ENCODE measurements around the gene GLDC. TPM values are rescaled to one million over a fixed set of nuclear protein-coding genes. Genes with fewer than 3 reads are reported as not detected.

GLDC gene
- total RNA-seq, 1 donor from 2014 or later = 100 TPM

DNA sequence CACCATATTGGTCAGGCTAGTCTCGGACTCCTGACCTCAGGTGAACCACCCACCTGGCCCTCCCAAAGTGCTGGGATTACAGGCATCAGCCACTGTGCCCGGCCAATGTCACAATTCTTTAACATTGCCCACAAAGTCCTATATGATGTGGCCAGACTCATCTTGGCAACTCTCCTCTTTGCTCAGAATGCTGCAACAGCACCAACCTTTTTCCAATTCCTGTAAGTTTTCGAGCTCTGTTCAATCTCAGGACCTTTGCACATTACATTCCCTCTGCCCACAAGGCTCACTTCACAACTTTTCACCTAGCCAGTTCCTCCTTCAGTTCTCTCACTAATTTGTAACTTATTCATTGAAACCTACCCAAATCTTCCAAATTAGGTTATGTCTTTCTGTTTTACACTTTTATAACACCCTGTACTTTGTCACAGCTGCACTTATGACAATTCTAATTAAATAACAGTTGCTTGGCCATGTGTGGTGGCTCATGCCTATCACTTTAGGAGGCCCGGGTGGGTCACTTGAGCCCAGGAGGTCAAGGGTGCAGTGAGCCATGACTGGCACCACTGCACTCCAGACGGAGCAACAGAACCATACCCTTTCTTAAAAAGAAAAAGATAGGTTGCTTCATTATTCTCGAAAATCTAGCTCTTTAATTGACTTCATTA lies 30.9 kb upstream of the GLDC start:
- Histone ChIP-seq H3F3A (ENCODE audit: low read depth) (peaks cover 11% of the 10 kb centered on the region), H3K9me3 (ENCODE audit: low read depth) (no peaks in the 10 kb centered on the region), H3K27ac (no peak overlapping the region), H3K27me3 (no peaks in the 10 kb centered on the region), H4K20me1 (ENCODE audit: low read depth) (no peaks in the 10 kb centered on the region), H3K79me2 (ENCODE audit: low read depth) (no peaks in the 10 kb centered on the region), H2AFZ (replicated peaks) (no peak overlapping the region), H3K4me1 (peaks cover 6% of the 10 kb centered on the region), H3K9ac (no peak overlapping the region), H3K36me3 (no peaks in the 10 kb centered on the region), H3K4me2 (no peak overlapping the region), H3K4me3 (no peak overlapping the region)
- no peak for DNase-seq (ENCODE audit: low spot score)
- no peak overlapping the region for H3K27ac Mint-ChIP-seq
- H3K36me3 Mint-ChIP-seq = peaks cover 4% of the 10 kb centered on the region
- no peaks in the 10 kb centered on the region for H3K27me3 Mint-ChIP-seq (ENCODE audit: insufficient read depth, low read depth)
- no peak overlapping the region for H3K4me3 Mint-ChIP-seq
- H3K4me1 Mint-ChIP-seq = peaks cover 4% of the 10 kb centered on the region
- TF ChIP-seq EZH2phosphoT487 (IDR thresholded peaks at IDR 0.05) = no peak
- no peak for TF ChIP-seq EZH2 (IDR thresholded peaks at IDR 0.05)
- TF ChIP-seq, protein P1, sequence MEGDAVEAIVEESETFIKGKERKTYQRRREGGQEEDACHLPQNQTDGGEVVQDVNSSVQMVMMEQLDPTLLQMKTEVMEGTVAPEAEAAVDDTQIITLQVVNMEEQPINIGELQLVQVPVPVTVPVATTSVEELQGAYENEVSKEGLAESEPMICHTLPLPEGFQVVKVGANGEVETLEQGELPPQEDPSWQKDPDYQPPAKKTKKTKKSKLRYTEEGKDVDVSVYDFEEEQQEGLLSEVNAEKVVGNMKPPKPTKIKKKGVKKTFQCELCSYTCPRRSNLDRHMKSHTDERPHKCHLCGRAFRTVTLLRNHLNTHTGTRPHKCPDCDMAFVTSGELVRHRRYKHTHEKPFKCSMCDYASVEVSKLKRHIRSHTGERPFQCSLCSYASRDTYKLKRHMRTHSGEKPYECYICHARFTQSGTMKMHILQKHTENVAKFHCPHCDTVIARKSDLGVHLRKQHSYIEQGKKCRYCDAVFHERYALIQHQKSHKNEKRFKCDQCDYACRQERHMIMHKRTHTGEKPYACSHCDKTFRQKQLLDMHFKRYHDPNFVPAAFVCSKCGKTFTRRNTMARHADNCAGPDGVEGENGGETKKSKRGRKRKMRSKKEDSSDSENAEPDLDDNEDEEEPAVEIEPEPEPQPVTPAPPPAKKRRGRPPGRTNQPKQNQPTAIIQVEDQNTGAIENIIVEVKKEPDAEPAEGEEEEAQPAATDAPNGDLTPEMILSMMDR (IDR thresholded peaks at IDR 0.05) = no peak
- peaks cover 2% of the 10 kb centered on the region for H3K9me3 Mint-ChIP-seq

DNA sequence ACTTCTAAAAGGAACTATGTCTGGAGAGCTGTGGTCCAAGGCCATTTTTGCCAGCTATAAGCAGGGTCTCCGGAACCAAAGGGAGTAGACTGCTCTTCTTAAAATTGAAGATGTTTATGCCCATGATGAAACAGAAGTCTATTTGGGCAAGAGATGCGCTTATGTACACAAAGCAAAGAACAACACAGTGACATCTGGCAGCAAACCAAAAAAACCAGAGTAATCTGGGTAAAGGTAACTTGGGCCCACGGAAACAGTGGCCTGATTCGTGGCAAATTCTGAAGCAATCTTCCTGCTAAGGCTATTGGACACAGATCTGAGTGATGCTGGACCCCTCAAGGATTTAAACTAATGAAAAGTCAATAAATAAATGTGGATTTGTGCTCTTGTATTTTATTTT lies 29.7 kb upstream of the GLDC start:
- H3K27me3 ChIP-seq = no peaks in the 10 kb centered on the region
- no peaks in the 10 kb centered on the region for H3K36me3 ChIP-seq
- H3K9me3 Mint-ChIP-seq = peaks cover 2% of the 10 kb centered on the region
- H3K4me1 Mint-ChIP-seq = no peaks in the 10 kb centered on the region
- H3K4me1 ChIP-seq = peaks cover under 1% of the 10 kb centered on the region
- H3F3A ChIP-seq (ENCODE audit: low read depth) = peaks cover under 1% of the 10 kb centered on the region
- H3K9me3 ChIP-seq (ENCODE audit: low read depth) = no peaks in the 10 kb centered on the region
- no peak overlapping the region for H3K4me2 ChIP-seq
- no peak overlapping the region for H3K4me3 ChIP-seq
- H3K27me3 Mint-ChIP-seq (ENCODE audit: insufficient read depth, low read depth) = no peaks in the 10 kb centered on the region
- TF ChIP-seq EZH2phosphoT487 (IDR thresholded peaks at IDR 0.05) = no peak
- TF ChIP-seq EZH2 (IDR thresholded peaks at IDR 0.05) = no peak
- TF ChIP-seq, protein P1 (IDR thresholded peaks at IDR 0.05) = no peak
- H2AFZ ChIP-seq (replicated peaks) = no peak overlapping the region
- H3K9ac ChIP-seq = no peak overlapping the region
- H3K79me2 ChIP-seq (ENCODE audit: low read depth) = no peaks in the 10 kb centered on the region
- no peak overlapping the region for H3K4me3 Mint-ChIP-seq
- no peaks in the 10 kb centered on the region for H4K20me1 ChIP-seq (ENCODE audit: low read depth)
- no peak overlapping the region for H3K27ac ChIP-seq
- peaks cover 6% of the 10 kb centered on the region for H3K36me3 Mint-ChIP-seq
- no peak for DNase-seq (ENCODE audit: low spot score)
- no peak overlapping the region for H3K27ac Mint-ChIP-seq

DNA sequence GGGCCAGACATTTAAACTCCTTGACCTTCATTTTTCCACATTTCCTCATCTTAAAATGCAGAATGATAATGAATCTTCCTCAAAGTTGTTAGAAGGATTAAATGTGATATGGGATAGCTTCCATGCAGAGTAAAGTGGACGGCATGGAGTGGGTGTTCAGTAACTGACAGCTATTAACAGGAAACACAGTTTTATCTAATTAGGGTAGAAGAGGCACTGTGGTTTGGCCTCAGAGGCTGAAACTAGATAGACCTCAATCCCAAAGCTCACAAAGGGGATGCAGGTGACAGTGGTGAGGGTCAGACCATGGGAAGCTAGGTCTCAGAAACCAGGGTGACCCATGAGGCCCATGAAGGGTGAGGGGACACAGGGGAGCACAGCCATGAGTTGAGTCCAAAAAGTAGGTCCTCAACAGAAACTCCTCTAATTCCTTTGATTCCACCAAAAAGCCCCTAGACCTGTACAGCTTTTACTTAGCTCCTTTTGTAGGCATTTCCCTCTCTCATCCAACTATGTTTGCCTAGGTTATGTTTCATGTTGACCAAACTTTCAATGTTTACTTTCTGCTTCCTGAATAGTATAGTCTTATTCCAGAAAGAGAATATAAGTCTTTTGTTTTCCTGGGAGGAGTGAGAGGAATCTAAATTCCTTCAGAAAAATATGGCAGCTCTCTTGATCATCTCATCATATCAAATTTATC lies 27.9 kb upstream of the GLDC start:
- H3K27me3 ChIP-seq = no peaks in the 10 kb centered on the region
- no peak for TF ChIP-seq EZH2 (IDR thresholded peaks at IDR 0.05)
- H3K4me2 ChIP-seq = no peak overlapping the region
- no peaks in the 10 kb centered on the region for H3K4me1 ChIP-seq
- H3K4me3 Mint-ChIP-seq = no peak overlapping the region
- H3K9ac ChIP-seq = no peak overlapping the region
- H3K9me3 Mint-ChIP-seq = peaks cover 2% of the 10 kb centered on the region
- H3K9me3 ChIP-seq (ENCODE audit: low read depth) = no peaks in the 10 kb centered on the region
- peaks cover 6% of the 10 kb centered on the region for H3K36me3 Mint-ChIP-seq
- H3K4me1 Mint-ChIP-seq = no peaks in the 10 kb centered on the region
- H3K27ac Mint-ChIP-seq = no peak overlapping the region
- no peaks in the 10 kb centered on the region for H3K36me3 ChIP-seq
- no peaks in the 10 kb centered on the region for H3K79me2 ChIP-seq (ENCODE audit: low read depth)
- H3K27ac ChIP-seq = no peak overlapping the region
- no peaks in the 10 kb centered on the region for H3F3A ChIP-seq (ENCODE audit: low read depth)
- H2AFZ ChIP-seq (replicated peaks) = no peak overlapping the region
- no peak overlapping the region for H3K4me3 ChIP-seq
- H3K27me3 Mint-ChIP-seq (ENCODE audit: insufficient read depth, low read depth) = no peaks in the 10 kb centered on the region
- DNase-seq (ENCODE audit: low spot score) = no peak
- no peaks in the 10 kb centered on the region for H4K20me1 ChIP-seq (ENCODE audit: low read depth)

DNA sequence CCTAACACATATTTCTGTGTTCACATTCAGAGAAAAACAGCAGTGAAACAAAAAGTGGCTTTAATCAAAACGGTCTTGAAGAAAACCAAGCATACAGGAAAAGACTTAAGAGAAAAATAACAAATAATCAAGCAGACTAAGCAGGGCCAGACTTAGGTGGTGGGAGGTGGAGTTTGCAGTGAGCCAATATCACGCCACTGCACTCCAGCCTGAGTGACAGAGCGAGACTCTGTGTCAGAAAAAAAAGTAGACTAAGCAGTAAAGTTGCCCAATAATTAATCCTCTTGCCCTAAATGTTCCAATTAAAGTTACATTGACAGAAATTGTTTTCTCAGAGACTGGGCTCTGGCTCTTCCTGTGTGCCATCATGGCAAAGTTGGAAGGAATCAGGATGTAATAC lies 26.6 kb upstream of the GLDC start:
- no peak overlapping the region for H3K4me3 Mint-ChIP-seq
- Histone ChIP-seq H2AFZ (replicated peaks) (no peak overlapping the region), H4K20me1 (ENCODE audit: low read depth) (no peaks in the 10 kb centered on the region), H3K9me3 (ENCODE audit: low read depth) (no peaks in the 10 kb centered on the region), H3K36me3 (no peaks in the 10 kb centered on the region), H3K4me3 (no peak overlapping the region), H3K4me2 (no peak overlapping the region), H3F3A (ENCODE audit: low read depth) (no peaks in the 10 kb centered on the region), H3K9ac (no peak overlapping the region), H3K27me3 (no peaks in the 10 kb centered on the region), H3K27ac (no peak overlapping the region), H3K4me1 (no peaks in the 10 kb centered on the region), H3K79me2 (ENCODE audit: low read depth) (no peaks in the 10 kb centered on the region)
- no peaks in the 10 kb centered on the region for H3K9me3 Mint-ChIP-seq
- H3K27ac Mint-ChIP-seq = no peak overlapping the region
- peaks cover 6% of the 10 kb centered on the region for H3K36me3 Mint-ChIP-seq
- no peaks in the 10 kb centered on the region for H3K4me1 Mint-ChIP-seq
- H3K27me3 Mint-ChIP-seq (ENCODE audit: insufficient read depth, low read depth) = no peaks in the 10 kb centered on the region
- TF ChIP-seq, protein P1 (IDR thresholded peaks at IDR 0.05) = no peak
- TF ChIP-seq EZH2phosphoT487 (IDR thresholded peaks at IDR 0.05) (no peak), EZH2 (IDR thresholded peaks at IDR 0.05) (no peak)
- DNase-seq (ENCODE audit: low spot score) = no peak

All from neural progenitor cell (in vitro differentiated cells).